Smooth muscle cell (in vitro differentiated cells): ENCODE measurements around the gene GNAQ. TPM values are rescaled to one million over a fixed set of nuclear protein-coding genes. Genes with fewer than 3 reads are reported as not detected.
A peak's percentile ranks its signal among the peaks of the same experiment; 100 is the strongest.

ENCODE experiments used
- DNase-seq: peaks from one replicate; lab custom pipeline; 2025; ENCODE audit not compliant: unreplicated experiment; lab: John Stamatoyannopoulos, UW
- H2AFZ ChIP-seq: fragments of 200-600 bp; sonication (generic); 2 replicates; pipeline ENCODE4 v1.6.0; 2016; ENCODE audit warnings: antibody characterized with exemption, low read depth, mild to moderate bottlenecking
- H3F3A ChIP-seq: fragments of 200-600 bp; sonication (generic); 2 replicates; pipeline ENCODE4 v1.6.0; 2017; ENCODE audit warnings: antibody characterized with exemption, low read depth
- H3K27ac ChIP-seq: fragments of 200-600 bp; sonication (generic); 2 replicates; pipeline ENCODE4 v1.5.1; 2016; ENCODE audit warnings: low read depth, mild to moderate bottlenecking
- H3K27me3 ChIP-seq: fragments of 200-600 bp; sonication (generic); 2 replicates; pipeline ENCODE4 v1.6.1; 2016; ENCODE audit warnings: low read depth, mild to moderate bottlenecking
- H3K36me3 ChIP-seq: fragments of 200-600 bp; sonication (generic); 2 replicates; pipeline ENCODE4 v1.5.1; 2016; ENCODE audit warnings: low read depth
- H3K4me1 ChIP-seq: fragments of 200-600 bp; sonication (generic); 2 replicates; pipeline ENCODE4 v1.5.1; 2016; ENCODE audit warnings: low read depth
- H3K4me2 ChIP-seq: fragments of 200-600 bp; sonication (generic); 2 replicates; pipeline ENCODE4 v1.6.0; 2016; ENCODE audit warnings: mild to moderate bottlenecking
- H3K4me3 ChIP-seq: fragments of 200-600 bp; sonication (generic); 2 replicates; pipeline ENCODE4 v1.5.1; 2016; ENCODE audit warnings: mild to moderate bottlenecking
- H3K79me2 ChIP-seq: fragments of 200-600 bp; sonication (generic); 2 replicates; pipeline ENCODE4 v1.6.0; 2016; ENCODE audit warnings: low read depth, mild to moderate bottlenecking
- H3K9ac ChIP-seq: fragments of 200-600 bp; sonication (generic); 2 replicates; pipeline ENCODE4 v1.6.0; 2016; ENCODE audit warnings: low read depth
- H3K9me3 ChIP-seq: fragments of 200-600 bp; sonication (generic); replicated peaks from 2 replicates; pipeline ENCODE4 v1.5.1; 2016; ENCODE audit warnings: low read depth
- H4K20me1 ChIP-seq: fragments of 200-600 bp; sonication (generic); 2 replicates; pipeline ENCODE4 v1.6.0; 2016; ENCODE audit warnings: low read depth
- WGBS: methylation state at CpG from one replicate; pipeline ENCODE4 v1.1.7; 2016; ENCODE audit warnings: low lambda C conversion rate; 5-methylcytosine and 5-hydroxymethylcytosine counted together
- polyA plus RNA-seq: library from polyadenylated mRNA; unstranded; fragments of >200 nt; fragmentation: Nextera tagmentation; extraction: Ambion mirVana; gene quantifications from 2 replicates; pipeline ENCODE4 v1.2.1, GENCODE V29; 2016
- total RNA-seq: library from RNA; depleted of rRNA; stranded (reverse); fragments of >200 nt; gene quantifications from 2 replicates; pipeline ENCODE4 v1.2.3, GENCODE V29; 2014
- TF ChIP-seq, protein P1 (sequence below): fragments of 200-600 bp; sonication (generic); IDR thresholded peaks from 2 replicates; pipeline ENCODE4 v1.5.1; 2017; ENCODE audit warnings: borderline replicate concordance, mild to moderate bottlenecking, antibody characterized with exemption; ENCODE audit not compliant: insufficient read depth, poor library complexity, severe bottlenecking

GNAQ gene
- total and polyA plus RNA-seq, 2 experiments from 2014 or later = 12.5 to 41.4 TPM

GRCh38 chr9:77712533-77713130, 319.0 kb downstream of the GNAQ start:
- Histone ChIP-seq H3F3A (peaks cover 26% of the 10 kb centered on the region), H3K4me3 (no peak overlapping the region), H3K4me1 (peaks cover 16% of the 10 kb centered on the region), H4K20me1 (no peaks in the 10 kb centered on the region), H3K79me2 (no peaks in the 10 kb centered on the region), H3K27me3 (no peaks in the 10 kb centered on the region), H3K4me2 (peak overlapping the region; percentile 24), H3K27ac (peak overlapping the region; percentile 82), H3K9ac (no peak overlapping the region), H3K36me3 (no peaks in the 10 kb centered on the region), H3K9me3 (peaks cover 6% of the 10 kb centered on the region), H2AFZ (no peak overlapping the region)
- TF ChIP-seq, protein P1, sequence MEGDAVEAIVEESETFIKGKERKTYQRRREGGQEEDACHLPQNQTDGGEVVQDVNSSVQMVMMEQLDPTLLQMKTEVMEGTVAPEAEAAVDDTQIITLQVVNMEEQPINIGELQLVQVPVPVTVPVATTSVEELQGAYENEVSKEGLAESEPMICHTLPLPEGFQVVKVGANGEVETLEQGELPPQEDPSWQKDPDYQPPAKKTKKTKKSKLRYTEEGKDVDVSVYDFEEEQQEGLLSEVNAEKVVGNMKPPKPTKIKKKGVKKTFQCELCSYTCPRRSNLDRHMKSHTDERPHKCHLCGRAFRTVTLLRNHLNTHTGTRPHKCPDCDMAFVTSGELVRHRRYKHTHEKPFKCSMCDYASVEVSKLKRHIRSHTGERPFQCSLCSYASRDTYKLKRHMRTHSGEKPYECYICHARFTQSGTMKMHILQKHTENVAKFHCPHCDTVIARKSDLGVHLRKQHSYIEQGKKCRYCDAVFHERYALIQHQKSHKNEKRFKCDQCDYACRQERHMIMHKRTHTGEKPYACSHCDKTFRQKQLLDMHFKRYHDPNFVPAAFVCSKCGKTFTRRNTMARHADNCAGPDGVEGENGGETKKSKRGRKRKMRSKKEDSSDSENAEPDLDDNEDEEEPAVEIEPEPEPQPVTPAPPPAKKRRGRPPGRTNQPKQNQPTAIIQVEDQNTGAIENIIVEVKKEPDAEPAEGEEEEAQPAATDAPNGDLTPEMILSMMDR = no peak
- no peak for DNase-seq
- WGBS = 26% methylated on average over 9 of the region's 9 CpGs

GRCh38 chr9:77710965-77711648, 320.5 kb downstream of the GNAQ start:
- Histone ChIP-seq H3K4me1 (peaks cover 14% of the 10 kb centered on the region), H3F3A (peaks cover 27% of the 10 kb centered on the region), H3K4me3 (no peak overlapping the region), H4K20me1 (no peaks in the 10 kb centered on the region), H3K4me2 (no peak overlapping the region), H3K36me3 (no peaks in the 10 kb centered on the region), H3K79me2 (no peaks in the 10 kb centered on the region), H2AFZ (no peak overlapping the region), H3K9ac (no peak overlapping the region), H3K27me3 (no peaks in the 10 kb centered on the region), H3K9me3 (peaks cover 6% of the 10 kb centered on the region), H3K27ac (peak overlapping the region; percentile 82)
- TF ChIP-seq, protein P1 = no peak
- no peak for DNase-seq
- WGBS = 70% methylated on average over 1 of the region's 1 CpG

DNA sequence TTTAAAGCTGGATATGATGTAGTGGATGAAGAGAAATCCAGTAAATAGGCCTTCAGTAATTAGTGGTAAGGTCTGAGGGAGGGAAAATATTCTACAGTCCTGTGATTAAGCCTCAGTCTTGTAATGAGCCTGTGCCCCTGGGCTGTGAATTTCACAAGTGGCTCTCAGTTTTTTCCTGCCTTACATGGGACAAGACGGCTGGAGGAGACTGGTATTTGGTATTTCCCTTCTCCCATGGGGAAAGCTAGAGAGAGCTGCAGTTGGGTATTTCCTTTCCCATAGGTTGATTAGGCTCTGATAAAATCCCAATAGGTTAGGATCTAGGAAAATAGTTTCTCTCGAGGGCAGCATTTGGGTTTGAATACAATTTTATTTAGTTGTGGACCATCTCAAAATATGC, 321.3 kb downstream of the GNAQ start:
- Histone ChIP-seq H3K9ac (no peak overlapping the region), H3F3A (peaks cover 27% of the 10 kb centered on the region), H3K27ac (peak overlapping the region; percentile 40), H2AFZ (no peak overlapping the region), H3K9me3 (peaks cover 6% of the 10 kb centered on the region), H3K27me3 (no peaks in the 10 kb centered on the region), H3K36me3 (no peaks in the 10 kb centered on the region), H3K4me1 (peaks cover 14% of the 10 kb centered on the region), H4K20me1 (no peaks in the 10 kb centered on the region), H3K79me2 (no peaks in the 10 kb centered on the region), H3K4me3 (no peak overlapping the region), H3K4me2 (no peak overlapping the region)
- TF ChIP-seq, protein P1 = no peak
- no peak for DNase-seq
- 46% methylated on average over 2 of the region's 2 CpGs for WGBS
